GM19463 (cell line): ENCODE results near the gene CXCR5.

ENCODE experiments used
- ATAC-seq: cut with Tn5 transposase; IDR thresholded peaks from one replicate; pipeline ENCODE4 v1.9.1; 2021; ENCODE audit warnings: mild to moderate bottlenecking, moderate library complexity; ENCODE audit not compliant: unreplicated experiment

CXCR5 gene

GRCh38 chr11:118897721-118898310 is 14.1 kb downstream of the CXCR5 start:
- no peak for ATAC-seq

- ATAC-seq: no peak
Measured at GRCh38 chr11:118898400-118899295, 15.0 kb downstream of the CXCR5 start.

DNA sequence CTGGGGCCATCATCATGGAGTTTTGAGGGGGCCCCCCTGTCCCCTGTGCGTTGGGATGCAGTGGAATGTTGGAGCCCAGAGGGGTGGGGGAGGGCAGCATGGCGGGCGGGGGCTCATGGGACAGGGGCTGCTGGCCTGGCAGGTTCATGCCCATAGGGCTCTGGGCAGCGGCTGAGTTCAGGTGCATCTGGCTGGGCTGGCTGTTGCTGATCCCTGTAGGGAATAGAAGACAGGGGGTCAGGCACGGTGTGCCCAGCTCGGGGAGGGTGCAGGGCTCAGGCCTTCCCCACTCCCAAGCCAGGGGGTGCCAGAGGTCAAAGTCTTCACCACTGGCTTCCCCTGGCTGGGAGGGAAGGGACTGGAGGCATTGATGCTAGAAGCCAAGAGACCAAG is 15.6 kb downstream of the CXCR5 start:
- ATAC-seq: no peak

DNA sequence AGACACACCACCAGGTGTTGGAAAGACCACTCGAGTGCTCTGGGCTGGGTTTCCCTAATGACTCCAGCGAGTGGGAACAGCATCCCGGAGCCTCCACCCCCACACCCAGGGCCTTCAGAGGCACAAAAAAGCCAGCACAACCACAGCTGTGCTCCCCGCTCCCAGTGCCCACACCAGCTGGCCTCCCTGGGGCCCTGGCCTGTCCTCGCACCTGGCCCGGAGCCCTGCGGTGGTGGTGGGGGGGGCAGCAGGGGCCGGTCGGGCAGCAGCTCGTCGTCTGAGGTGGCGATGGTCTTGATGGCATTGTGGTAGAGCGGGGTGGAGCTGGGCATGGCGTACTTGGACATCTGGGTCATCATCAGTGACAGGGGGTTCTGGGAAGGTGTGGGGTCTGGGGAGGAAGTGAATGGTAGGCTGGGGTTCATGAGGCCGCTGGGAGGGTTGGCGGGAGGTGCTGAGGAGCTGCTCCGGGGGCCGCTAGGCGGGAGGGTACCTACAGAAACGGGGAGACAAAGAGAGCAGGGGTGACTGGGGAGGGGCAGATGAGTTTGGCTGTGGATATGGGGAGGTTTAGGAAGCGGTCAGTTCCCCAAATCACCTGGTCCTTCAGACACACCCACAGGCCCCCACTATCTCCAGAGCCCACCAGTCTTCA is 16.1 kb downstream of the CXCR5 start:
- ATAC-seq: no peak

GRCh38 chr11:118900535-118901384 is 17.1 kb downstream of the CXCR5 start:
- no peak for ATAC-seq

DNA sequence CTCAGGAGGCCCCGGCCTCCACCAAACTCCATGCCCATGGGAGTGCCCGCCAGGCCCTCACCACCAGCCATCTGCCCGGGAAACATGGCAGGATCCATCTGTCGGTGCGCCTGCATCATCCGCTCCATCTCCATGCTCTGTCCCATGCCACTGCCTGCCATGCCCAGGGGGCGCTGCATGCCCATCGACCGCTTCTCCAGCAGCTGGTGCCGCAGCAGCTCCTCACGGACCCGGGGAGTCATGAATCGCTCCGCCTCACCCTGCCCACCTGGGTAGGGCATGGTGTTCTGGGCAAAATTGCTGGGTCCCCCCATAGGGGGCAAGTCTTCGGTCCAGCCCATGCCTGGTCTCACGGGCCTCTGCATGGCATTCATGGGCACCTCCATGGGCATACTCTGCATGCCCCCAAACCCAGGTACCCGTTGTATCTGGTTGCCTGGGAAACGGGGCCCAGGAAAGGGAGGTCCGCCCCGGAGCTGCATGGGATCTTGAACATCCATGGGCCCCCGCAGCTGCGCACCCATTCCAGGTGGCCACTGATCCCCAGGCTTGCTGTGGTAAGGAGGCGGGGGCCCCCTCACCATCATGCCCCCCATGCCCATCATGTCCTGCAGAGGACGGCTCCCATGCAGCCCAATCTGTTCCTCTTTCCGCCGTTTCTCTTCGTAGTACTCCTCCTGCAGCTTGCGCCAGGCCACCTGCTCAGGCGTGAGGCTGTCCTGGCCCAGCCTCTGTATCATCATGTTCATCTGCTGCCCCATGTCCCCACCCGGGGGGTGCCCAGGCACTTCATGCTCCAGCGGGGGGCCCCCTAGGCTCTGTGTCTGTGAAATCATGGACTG is 18.0 kb downstream of the CXCR5 start:
- ATAC-seq: no peak

DNA sequence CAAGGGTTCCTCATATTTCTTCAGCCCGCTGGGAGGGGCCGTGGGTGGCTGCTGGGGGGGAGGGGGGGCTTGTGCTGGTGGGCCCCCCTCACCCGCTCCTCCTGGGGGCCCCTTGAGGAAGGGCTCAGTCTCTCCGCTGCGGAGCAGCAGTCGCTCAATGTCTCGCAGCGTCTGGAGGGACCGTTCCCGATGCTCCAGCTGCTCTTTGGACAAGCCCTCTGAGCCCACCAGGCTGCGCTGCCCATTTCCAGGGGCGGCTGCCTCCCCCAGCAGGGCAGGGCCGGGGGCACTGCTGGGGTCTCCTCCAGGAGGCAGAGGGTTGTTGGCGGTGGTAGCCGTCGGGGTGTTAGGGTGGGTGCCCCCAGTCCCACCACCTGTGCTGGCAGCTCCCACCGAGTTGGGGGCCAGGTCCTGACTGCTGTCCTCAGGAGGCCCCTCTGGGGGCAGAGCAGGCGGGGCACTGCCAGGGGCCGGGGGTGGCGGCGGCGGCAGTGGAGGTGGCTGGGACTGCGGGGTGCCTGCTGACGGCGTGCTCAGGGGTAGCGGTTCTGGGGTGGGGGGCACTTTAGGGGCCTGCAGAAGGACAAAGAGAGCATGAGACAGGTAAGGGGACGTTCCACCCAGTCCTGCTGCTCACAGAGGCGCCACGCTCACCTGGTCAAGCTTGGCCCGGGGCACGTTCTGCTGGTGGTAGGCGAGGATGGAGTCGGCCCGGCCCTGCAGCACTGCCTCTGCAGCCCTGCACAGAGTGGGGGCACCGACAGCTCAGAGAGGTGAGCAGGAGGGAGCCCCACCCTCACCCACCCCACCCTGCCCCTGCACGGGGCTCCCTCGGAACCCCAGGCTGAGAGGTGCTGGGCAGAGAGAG is 18.9 kb downstream of the CXCR5 start:
- ATAC-seq: no peak

GRCh38 chr11:118903204-118904015 is 19.7 kb downstream of the CXCR5 start:
- ATAC-seq: no peak

- peak; percentile 84 for ATAC-seq
Measured at GRCh38 chr11:118907051-118908042, 23.7 kb downstream of the CXCR5 start.

GRCh38 chr11:118908264-118908663 is 24.6 kb downstream of the CXCR5 start:
- ATAC-seq: no peak

- ATAC-seq: no peak
Measured at GRCh38 chr11:118908901-118909618, 25.4 kb downstream of the CXCR5 start.

GRCh38 chr11:118909619-118910308 is 26.1 kb downstream of the CXCR5 start:
- ATAC-seq: no peak

- no peak for ATAC-seq
Measured at GRCh38 chr11:118910309-118911112, 26.8 kb downstream of the CXCR5 start.

GRCh38 chr11:118911113-118911879 is 27.6 kb downstream of the CXCR5 start:
- no peak for ATAC-seq
